ENCODE results near the gene CLRN3.

Gene CLRN3

GRCh38 chr10:127882801-127883459 lies 9.8 kb downstream of the CLRN3 start:
- H3K4me3 ChIP-seq (replicated peaks; ENCODE audit: low read depth, low read length), result no peak overlapping the region
- no peak for DNase-seq (ENCODE audit: extremely low read depth, low read depth)
- TF ChIP-seq CTCF (IDR thresholded peaks at IDR 0.05; ENCODE audit: low read depth, low read length, missing control alignments), result no peak

GRCh38 chr10:127882391-127882790 lies 10.3 kb downstream of the CLRN3 start:
- H3K4me3 ChIP-seq (replicated peaks; ENCODE audit: low read depth, low read length), result no peak overlapping the region
- no peak for DNase-seq (ENCODE audit: extremely low read depth, low read depth)
- TF ChIP-seq CTCF (IDR thresholded peaks at IDR 0.05; ENCODE audit: low read depth, low read length, missing control alignments), result no peak

- no peak for DNase-seq (ENCODE audit: extremely low read depth, low read depth)
- H3K4me3 ChIP-seq (replicated peaks; ENCODE audit: low read depth, low read length), result no peak overlapping the region
- no peak for TF ChIP-seq CTCF (IDR thresholded peaks at IDR 0.05; ENCODE audit: low read depth, low read length, missing control alignments)
These were observed 11.5 kb downstream of the CLRN3 start for GRCh38 chr10:127881262-127881661.

- DNase-seq (ENCODE audit: extremely low read depth, low read depth), result no peak
- TF ChIP-seq CTCF (IDR thresholded peaks at IDR 0.05; ENCODE audit: low read depth, low read length, missing control alignments), result no peak
- no peak overlapping the region for H3K4me3 ChIP-seq (replicated peaks; ENCODE audit: low read depth, low read length)
These were observed 12.2 kb downstream of the CLRN3 start for GRCh38 chr10:127880557-127880956.

- DNase-seq (ENCODE audit: extremely low read depth, low read depth), result no peak
- no peak for TF ChIP-seq CTCF (IDR thresholded peaks at IDR 0.05; ENCODE audit: low read depth, low read length, missing control alignments)
- no peak overlapping the region for H3K4me3 ChIP-seq (replicated peaks; ENCODE audit: low read depth, low read length)
These were observed 14.2 kb downstream of the CLRN3 start for GRCh38 chr10:127878475-127879055.

GRCh38 chr10:127877699-127878098 lies 15.0 kb downstream of the CLRN3 start:
- no peak overlapping the region for H3K4me3 ChIP-seq (replicated peaks; ENCODE audit: low read depth, low read length)
- DNase-seq (ENCODE audit: extremely low read depth, low read depth), result no peak
- TF ChIP-seq CTCF (IDR thresholded peaks at IDR 0.05; ENCODE audit: low read depth, low read length, missing control alignments), result no peak
